ENCODE measurements around the gene TDRD6.
"Not testable (repeated sequence)": the region's sequence is repeated elsewhere in the genome, so short reads cannot be mapped to it uniquely, and the experiment has no call there.

The TDRD6 gene

GRCh38 chr6:46744159-46744725, 56.6 kb downstream of the TDRD6 start:
- not testable (repeated sequence) for DNase-seq

GRCh38 chr6:46745973-46746372, 58.3 kb downstream of the TDRD6 start:
- DNase-seq, result no peak

- no peak for DNase-seq
Observed at GRCh38 chr6:46746696-46747095, 59.0 kb downstream of the TDRD6 start, which contains the start of gene ANKRD66. TSS of gene ANKRD66 (plus strand) at chr6:46746933. CDS start at chr6:46751949, 5,016 bp downstream.

GRCh38 chr6:46748940-46749503, 61.3 kb downstream of the TDRD6 start:
- no peak for DNase-seq

GRCh38 chr6:46749731-46750130, 62.0 kb downstream of the TDRD6 start:
- DNase-seq, result no peak

GRCh38 chr6:46751658-46752057, 64.0 kb downstream of the TDRD6 start:
- no peak for DNase-seq

All from NCI-H69 (cell line).